ENCODE results near the gene NSUN2. TPM values are rescaled to one million over a fixed set of nuclear protein-coding genes. Genes with fewer than 3 reads are reported as not detected.

The NSUN2 gene
- total RNA-seq, 5 donors from 2014 or later (not counting 1 experiment from before 2014, with no cell fraction given), result 60.8 to 90.9 (median 68.7) TPM

DNA sequence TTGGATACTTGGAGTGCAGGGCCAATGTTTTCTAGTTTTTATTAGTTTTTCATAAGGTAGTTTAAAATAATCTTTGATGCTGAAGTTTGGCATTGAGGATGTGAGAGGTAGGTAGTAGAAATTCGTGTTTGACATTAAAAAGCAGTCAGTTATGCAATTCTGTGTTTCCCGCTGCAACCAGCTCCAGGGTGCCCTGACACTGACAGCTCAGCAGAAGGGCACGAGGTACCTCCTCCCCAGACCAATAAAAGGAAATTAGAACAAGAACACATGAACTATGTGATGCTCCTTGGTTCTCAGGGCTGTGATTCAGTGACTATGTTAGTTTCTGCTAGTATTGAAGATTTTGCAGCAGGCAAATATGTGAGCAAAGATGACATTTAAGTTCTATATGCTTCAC lies 40.2 kb downstream of the NSUN2 start:
- Histone ChIP-seq H3K27ac (ENCODE audit: low read length) (no peak overlapping the region), H3K36me3 (ENCODE audit: control insufficient read depth in 2 of 2, extremely low read depth in 1 of 2, insufficient read depth in 1 of 2, low read length in 1 of 2) (peaks cover 1 to 9% of the 10 kb centered on the region in 2 donors), H3K4me1 (ENCODE audit: control insufficient read depth in 1 of 2, extremely low read depth in 1 of 2, insufficient read depth in 2 of 2, low read length in 2 of 2) (no peaks in the 10 kb centered on the region), H3K9me3 (no peaks in the 10 kb centered on the region), H3K4me3 (ENCODE audit: control insufficient read depth in 1 of 2, extremely low read depth in 1 of 2, low read length in 1 of 2) (no peak overlapping the region), H3K27me3 (replicated peaks in 1 of 2; ENCODE audit: control insufficient read depth in 2 of 2, extremely low read depth in 1 of 2, insufficient read depth in 2 of 2, low read length in 1 of 2) (no peaks in the 10 kb centered on the region)
- no CpG with 5 or more reads among the region's 3 CpGs for WGBS (ENCODE audit: insufficient coverage)
- H3K4me3 Mint-ChIP-seq, result no peak overlapping the region
- no peaks in the 10 kb centered on the region for H3K4me1 Mint-ChIP-seq
- ChIA-PET POLR2A (no interaction called here), CTCF (no interaction called here)
- no peaks in the 10 kb centered on the region for H3K9me3 Mint-ChIP-seq
- ATAC-seq (replicated peaks in 1 of 4) (no peak), DNase-seq (no peak)
- H3K36me3 Mint-ChIP-seq, result peaks cover 23% of the 10 kb centered on the region
- H3K27me3 Mint-ChIP-seq, result no peaks in the 10 kb centered on the region
- no peak overlapping the region for H3K27ac Mint-ChIP-seq

DNA sequence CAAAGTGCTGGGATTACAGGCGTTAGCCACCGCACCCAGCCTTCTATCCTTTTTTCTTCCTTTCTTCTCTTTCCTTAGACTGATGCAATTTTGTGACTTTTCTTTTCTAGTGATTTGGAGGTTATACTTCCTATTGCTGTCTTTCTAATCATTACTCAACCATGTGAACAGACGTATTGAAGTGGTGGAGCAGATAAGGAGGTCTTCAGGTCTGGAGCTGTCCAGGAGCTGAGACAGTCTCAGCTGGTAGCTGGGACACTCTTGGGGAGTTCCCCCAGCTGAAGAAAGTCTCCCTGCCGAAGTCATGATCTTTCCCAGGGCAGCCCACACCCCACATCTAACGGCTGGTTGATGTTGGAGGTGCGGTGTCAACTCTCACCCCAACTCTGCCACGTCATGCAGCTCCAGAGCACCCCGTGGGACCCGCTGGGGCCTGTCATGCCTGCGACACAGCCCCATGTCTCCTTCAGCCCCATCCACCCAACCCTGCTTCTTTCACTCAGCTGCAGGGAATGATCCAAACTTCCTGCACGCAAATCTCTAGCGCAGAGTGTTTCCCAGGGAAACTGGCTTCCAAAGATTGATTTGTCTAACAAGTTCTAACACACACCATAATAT lies 41.1 kb downstream of the NSUN2 start:
- DNase-seq (no peak), ATAC-seq (replicated peaks in 1 of 4) (no peak)
- peaks cover 14% of the 10 kb centered on the region for H3K36me3 Mint-ChIP-seq
- H3K27ac Mint-ChIP-seq, result no peak overlapping the region
- peaks cover 2 to 4% of the 10 kb centered on the region in 2 experiments for H3K27me3 ChIP-seq (replicated peaks in 1 of 2; ENCODE audit: control insufficient read depth in 2 of 2, extremely low read depth in 1 of 2, insufficient read depth in 2 of 2, low read length in 1 of 2)
- H3K9me3 Mint-ChIP-seq, result no peaks in the 10 kb centered on the region
- CTCF ChIA-PET, result no interaction called here
- no peaks in the 10 kb centered on the region for H3K4me1 ChIP-seq (ENCODE audit: control insufficient read depth in 1 of 2, extremely low read depth in 1 of 2, insufficient read depth in 2 of 2, low read length in 2 of 2)
- no peaks in the 10 kb centered on the region for H3K4me1 Mint-ChIP-seq
- WGBS (ENCODE audit: insufficient coverage), result 93% methylated on average over 5 of the region's 12 CpGs
- POLR2A ChIA-PET, result interaction anchor here in 1 of 2 donors (0.6 kb wide), 1 partner anchor 54 kb away, joined by 3 read pairs; no protein-coding TSS in a partner anchor
- H3K27ac ChIP-seq (ENCODE audit: low read length), result no peak overlapping the region
- H3K4me3 ChIP-seq (ENCODE audit: control insufficient read depth in 1 of 2, extremely low read depth in 1 of 2, low read length in 1 of 2), result no peak overlapping the region
- H3K36me3 ChIP-seq (ENCODE audit: control insufficient read depth in 2 of 2, extremely low read depth in 1 of 2, insufficient read depth in 1 of 2, low read length in 1 of 2), result peaks cover 0 to 4% of the 10 kb centered on the region in 2 donors
- H3K4me3 Mint-ChIP-seq, result no peak overlapping the region
- no peaks in the 10 kb centered on the region for H3K9me3 ChIP-seq
- no peaks in the 10 kb centered on the region for H3K27me3 Mint-ChIP-seq

- Mint-ChIP-seq H3K36me3 (peaks cover 2% of the 10 kb centered on the region), H3K27me3 (peaks cover 6 to 9% of the 10 kb centered on the region in 2 donors), H3K27ac (no peak overlapping the region), H3K4me1 (no peaks in the 10 kb centered on the region), H3K9me3 (no peaks in the 10 kb centered on the region), H3K4me3 (no peak overlapping the region)
- peaks cover 2 to 12% of the 10 kb centered on the region in 2 experiments for H3K27me3 ChIP-seq (replicated peaks in 1 of 2; ENCODE audit: control insufficient read depth in 2 of 2, extremely low read depth in 1 of 2, insufficient read depth in 2 of 2, low read length in 1 of 2)
- no peaks in the 10 kb centered on the region for H3K4me1 ChIP-seq (ENCODE audit: control insufficient read depth in 1 of 2, extremely low read depth in 1 of 2, insufficient read depth in 2 of 2, low read length in 2 of 2)
- DNase-seq (no peak), ATAC-seq (replicated peaks in 1 of 4) (no peak)
- no CpG with 5 or more reads among the region's 2 CpGs for WGBS (ENCODE audit: insufficient coverage)
- no peak overlapping the region for H3K4me3 ChIP-seq (ENCODE audit: control insufficient read depth in 1 of 2, extremely low read depth in 1 of 2, low read length in 1 of 2)
- POLR2A ChIA-PET, result no interaction called here
- CTCF ChIA-PET, result no interaction called here
- H3K27ac ChIP-seq (ENCODE audit: low read length), result no peak overlapping the region
- no peaks in the 10 kb centered on the region for H3K9me3 ChIP-seq
- no peaks in the 10 kb centered on the region for H3K36me3 ChIP-seq (ENCODE audit: control insufficient read depth in 2 of 2, extremely low read depth in 1 of 2, insufficient read depth in 1 of 2, low read length in 1 of 2)
These were observed 42.3 kb downstream of the NSUN2 start for GRCh38 chr5:6590581-6590980.

DNA sequence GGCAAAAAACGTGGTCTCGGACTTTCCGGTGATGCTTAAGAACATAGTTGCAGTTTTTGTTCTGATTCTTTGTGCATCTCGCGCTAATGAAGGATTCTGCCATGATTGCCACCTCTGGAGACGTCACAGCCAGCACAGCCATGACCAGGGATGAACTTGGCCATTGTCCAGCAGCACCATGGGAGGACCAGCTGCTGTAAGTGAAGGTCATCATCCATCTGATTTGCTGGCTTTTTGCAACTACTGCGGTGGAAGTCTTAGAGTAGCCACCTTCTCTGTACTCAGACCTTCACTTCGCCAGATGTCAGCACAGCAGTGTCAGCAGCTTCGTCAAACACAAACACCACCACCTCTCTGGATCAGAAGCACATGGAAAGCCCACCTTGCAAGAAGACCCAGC lies 45.7 kb downstream of the NSUN2 start:
- Mint-ChIP-seq H3K4me3 (no peak overlapping the region), H3K4me1 (peaks cover 0 to 4% (median 3%) of the 10 kb centered on the region in 3 donors), H3K27me3 (peaks cover 29 to 33% of the 10 kb centered on the region in 2 donors), H3K27ac (no peak overlapping the region), H3K36me3 (peaks cover 2% of the 10 kb centered on the region), H3K9me3 (no peaks in the 10 kb centered on the region)
- ATAC-seq (replicated peaks in 1 of 4), result no peak
- DNase-seq, result no peak
- H3K27me3 ChIP-seq (replicated peaks in 1 of 2; ENCODE audit: control insufficient read depth in 2 of 2, extremely low read depth in 1 of 2, insufficient read depth in 2 of 2, low read length in 1 of 2), result peaks cover 7 to 39% of the 10 kb centered on the region in 2 experiments
- 75% methylated on average over 8 of the region's 9 CpGs for WGBS (ENCODE audit: insufficient coverage)
- CTCF ChIA-PET, result no interaction called here
- no peak overlapping the region for H3K27ac ChIP-seq (ENCODE audit: low read length)
- H3K9me3 ChIP-seq, result no peaks in the 10 kb centered on the region
- no peak overlapping the region for H3K4me3 ChIP-seq (ENCODE audit: control insufficient read depth in 1 of 2, extremely low read depth in 1 of 2, low read length in 1 of 2)
- H3K4me1 ChIP-seq (ENCODE audit: control insufficient read depth in 1 of 2, extremely low read depth in 1 of 2, insufficient read depth in 2 of 2, low read length in 2 of 2), result peaks cover 0 to 6% of the 10 kb centered on the region in 2 experiments
- H3K36me3 ChIP-seq (ENCODE audit: control insufficient read depth in 2 of 2, extremely low read depth in 1 of 2, insufficient read depth in 1 of 2, low read length in 1 of 2), result no peaks in the 10 kb centered on the region
- POLR2A ChIA-PET, result interaction anchor here in 1 of 2 donors (0.6 kb wide), 1 partner anchor 24 kb away, joined by 3 read pairs; no protein-coding TSS in a partner anchor

DNA sequence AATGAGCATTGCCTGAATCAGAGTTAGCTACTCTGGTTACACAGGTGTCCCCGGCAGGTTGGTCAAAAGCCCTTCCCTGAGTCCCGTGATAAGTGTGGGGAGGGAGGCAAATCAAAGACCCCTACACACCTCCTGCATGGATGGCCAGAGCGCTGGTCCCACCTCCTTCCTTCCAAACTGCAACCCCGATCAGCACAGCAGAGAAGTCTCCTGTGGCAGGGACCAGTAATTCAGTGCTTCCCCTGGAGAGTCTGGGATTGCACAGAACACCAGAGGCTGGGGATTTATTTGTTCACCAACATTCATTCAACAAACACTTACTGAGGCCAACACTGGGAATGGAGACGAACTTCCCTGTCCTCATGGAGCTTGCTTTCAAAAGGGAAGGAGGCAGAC lies 46.2 kb downstream of the NSUN2 start:
- ChIA-PET CTCF (interaction anchor here in 1 of 2 donors (0.7 kb wide), 1 partner anchor 1299 kb away, joined by 5 read pairs; no protein-coding TSS in a partner anchor), POLR2A (no interaction called here)
- H3K36me3 ChIP-seq (ENCODE audit: control insufficient read depth in 2 of 2, extremely low read depth in 1 of 2, insufficient read depth in 1 of 2, low read length in 1 of 2), result no peaks in the 10 kb centered on the region
- H3K27ac ChIP-seq (ENCODE audit: low read length), result no peak overlapping the region
- no peak overlapping the region for H3K4me3 Mint-ChIP-seq
- no peaks in the 10 kb centered on the region for H3K9me3 ChIP-seq
- peaks cover 34 to 39% of the 10 kb centered on the region in 2 donors for H3K27me3 Mint-ChIP-seq
- H3K36me3 Mint-ChIP-seq, result peaks cover 1% of the 10 kb centered on the region
- H3K9me3 Mint-ChIP-seq, result no peaks in the 10 kb centered on the region
- no peak overlapping the region for H3K27ac Mint-ChIP-seq
- H3K27me3 ChIP-seq (replicated peaks in 1 of 2; ENCODE audit: control insufficient read depth in 2 of 2, extremely low read depth in 1 of 2, insufficient read depth in 2 of 2, low read length in 1 of 2), result peaks cover 8 to 42% of the 10 kb centered on the region in 2 experiments
- DNase-seq, result no peak
- no peak for ATAC-seq (replicated peaks in 1 of 4)
- 82% methylated on average over 2 of the region's 5 CpGs for whole genome bisulfite sequencing (ENCODE audit: insufficient coverage)
- H3K4me1 Mint-ChIP-seq, result peaks cover 0 to 4% (median 3%) of the 10 kb centered on the region in 3 donors
- no peak overlapping the region for H3K4me3 ChIP-seq (ENCODE audit: control insufficient read depth in 1 of 2, extremely low read depth in 1 of 2, low read length in 1 of 2)
- peaks cover 0 to 6% of the 10 kb centered on the region in 2 experiments for H3K4me1 ChIP-seq (ENCODE audit: control insufficient read depth in 1 of 2, extremely low read depth in 1 of 2, insufficient read depth in 2 of 2, low read length in 2 of 2)

GRCh38 chr5:6585939-6586646 lies 46.8 kb downstream of the NSUN2 start:
- ATAC-seq (replicated peaks in 1 of 4) (no peak), DNase-seq (no peak)
- Mint-ChIP-seq H3K27ac (no peak overlapping the region), H3K4me3 (no peak overlapping the region), H3K4me1 (peaks cover 0 to 4% (median 3%) of the 10 kb centered on the region in 3 donors), H3K9me3 (no peaks in the 10 kb centered on the region), H3K27me3 (peaks cover 38 to 44% of the 10 kb centered on the region in 2 donors), H3K36me3 (no peaks in the 10 kb centered on the region)
- no peak overlapping the region for H3K27ac ChIP-seq (ENCODE audit: low read length)
- H3K9me3 ChIP-seq, result no peaks in the 10 kb centered on the region
- H3K36me3 ChIP-seq (ENCODE audit: control insufficient read depth in 2 of 2, extremely low read depth in 1 of 2, insufficient read depth in 1 of 2, low read length in 1 of 2), result no peaks in the 10 kb centered on the region
- POLR2A ChIA-PET, result no interaction called here
- H3K4me1 ChIP-seq (ENCODE audit: control insufficient read depth in 1 of 2, extremely low read depth in 1 of 2, insufficient read depth in 2 of 2, low read length in 2 of 2), result peaks cover 0 to 6% of the 10 kb centered on the region in 2 experiments
- peaks cover 8 to 45% of the 10 kb centered on the region in 2 experiments for H3K27me3 ChIP-seq (replicated peaks in 1 of 2; ENCODE audit: control insufficient read depth in 2 of 2, extremely low read depth in 1 of 2, insufficient read depth in 2 of 2, low read length in 1 of 2)
- CTCF ChIA-PET, result interaction anchor here in 1 of 2 donors (0.7 kb wide), 1 partner anchor 1300 kb away, joined by 5 read pairs; no protein-coding TSS in a partner anchor
- H3K4me3 ChIP-seq (ENCODE audit: control insufficient read depth in 1 of 2, extremely low read depth in 1 of 2, low read length in 1 of 2), result no peak overlapping the region
- 60% methylated on average over 7 of the region's 15 CpGs for WGBS (ENCODE audit: insufficient coverage)

Measured in T-cell (primary cell).